HepG2 (cell line): Measurements from ENCODE around the gene FAM83E. TPM values are rescaled to one million over a fixed set of nuclear protein-coding genes. Genes with fewer than 3 reads are reported as not detected.

Source experiments
- AKAP8 ChIP-seq: sonication (generic); formaldehyde crosslinking; IDR thresholded peaks from 2 replicates; pipeline ENCODE4 v1.5.1; 2020; ENCODE audit warnings: mild to moderate bottlenecking, missing genetic modification reagents
- CCDC6 ChIP-seq: sonication (generic); formaldehyde crosslinking; IDR thresholded peaks from 2 replicates; pipeline ENCODE4 v1.8.1; 2022; ENCODE audit warnings: mild to moderate bottlenecking, missing genetic modification reagents, moderate library complexity
- KLF9 ChIP-seq: IDR thresholded peaks from 2 replicates; pipeline ENCODE4 v1.6.1; 2016; ENCODE audit warnings: low read depth
- MED8 ChIP-seq: sonication (generic); formaldehyde crosslinking; IDR thresholded peaks from 2 replicates; pipeline ENCODE4 v1.8.1; 2023; ENCODE audit warnings: mild to moderate bottlenecking, missing genetic modification reagents; ENCODE audit not compliant: insufficient replicate concordance
- SOX6 ChIP-seq, 2 experiments: fragments of 450-650 bp in 1 of 2; sonication (generic) in 1 of 2; formaldehyde crosslinking in 1 of 2; IDR thresholded peaks; 2 replicates each; pipeline versions ENCODE4 v1.4.0 to v1.6.1; 2017 to 2020; ENCODE audit warnings: antibody characterized with exemption in 1 of 2, mild to moderate bottlenecking in 1 of 2, missing genetic modification reagents in 1 of 2
- XBP1 ChIP-seq: sonication (generic); formaldehyde crosslinking; IDR thresholded peaks from 2 replicates; pipeline ENCODE4 v1.5.0; 2020; ENCODE audit warnings: missing genetic modification reagents
- ZKSCAN1 ChIP-seq: fragments of 150-350 bp; IDR thresholded peaks from 2 replicates; pipeline ENCODE4 v1.6.1; 2014; ENCODE audit warnings: low read length
- ZNF33A ChIP-seq: sonication (generic); formaldehyde crosslinking; IDR thresholded peaks from 2 replicates; pipeline ENCODE4 v1.5.1; 2020; ENCODE audit warnings: missing genetic modification reagents, mild to moderate bottlenecking, moderate library complexity, borderline replicate concordance
- ZNF768 ChIP-seq: sonication (generic); formaldehyde crosslinking; IDR thresholded peaks from 2 replicates; pipeline ENCODE4 v1.4.0; 2020; ENCODE audit warnings: missing genetic modification reagents
- polyA plus RNA-seq, 8 experiments: library from polyadenylated mRNA; depleted of rRNA in 3 of 8; stranded (reverse) in 7 of 8; unstranded in 1 of 8; fragments of >200 nt; fragmentation: Illumina TruSeq in 4 of 8; extraction: Trizol in 4 of 8; gene quantifications; 2 replicates each; pipeline versions ENCODE4 v1.2.1 to v1.2.3, GENCODE V29; 2011 to 2016; ENCODE audit warnings: low read depth in 4 of 8, missing spikeins in 1 of 8, mixed read lengths in 1 of 8; ENCODE audit not compliant: insufficient read depth in 1 of 8
- total RNA-seq, 5 experiments: library from RNA; depleted of rRNA; stranded (reverse); fragments of >200 nt; fragmentation: Illumina TruSeq; extraction: Trizol; gene quantifications; 2 replicates each; pipeline ENCODE4 v1.2.3, GENCODE V29; 2016; ENCODE audit warnings: low read depth in 1 of 5
- TF ChIP-seq, protein P1 (sequence below): sonication (generic); formaldehyde crosslinking; IDR thresholded peaks from 2 replicates; pipeline ENCODE4 v1.8.1; 2023; ENCODE audit warnings: mild to moderate bottlenecking, missing genetic modification reagents
- TF ChIP-seq, protein P2 (sequence below): sonication (generic); formaldehyde crosslinking; IDR thresholded peaks from 2 replicates; pipeline ENCODE4 v1.4.0; 2020; ENCODE audit warnings: missing genetic modification reagents
- TF ChIP-seq, protein P3 (sequence below): IDR thresholded peaks from 2 replicates; pipeline ENCODE4 v1.6.1; 2016; ENCODE audit warnings: control low read depth
- TF ChIP-seq, protein P4 (sequence below): sonication (generic); formaldehyde crosslinking; IDR thresholded peaks from 2 replicates; pipeline ENCODE4 v1.5.0; 2020; ENCODE audit warnings: missing genetic modification reagents
- TF ChIP-seq, protein P5 (sequence below): sonication (generic); formaldehyde crosslinking; IDR thresholded peaks from 2 replicates; pipeline ENCODE4 v1.5.1; 2020; ENCODE audit warnings: mild to moderate bottlenecking, missing genetic modification reagents, moderate library complexity
- TF ChIP-seq, protein P6 (sequence below): sonication (generic); formaldehyde crosslinking; IDR thresholded peaks from 2 replicates; pipeline ENCODE4; 2020; ENCODE audit warnings: missing genetic modification reagents, mild to moderate bottlenecking, borderline replicate concordance

Gene FAM83E
- total and polyA plus RNA-seq, 2 of the 13 experiments (the other 11 are each of a cell fraction or from before 2014, with no cell fraction given), result 0.18 to 0.60 TPM

DNA sequence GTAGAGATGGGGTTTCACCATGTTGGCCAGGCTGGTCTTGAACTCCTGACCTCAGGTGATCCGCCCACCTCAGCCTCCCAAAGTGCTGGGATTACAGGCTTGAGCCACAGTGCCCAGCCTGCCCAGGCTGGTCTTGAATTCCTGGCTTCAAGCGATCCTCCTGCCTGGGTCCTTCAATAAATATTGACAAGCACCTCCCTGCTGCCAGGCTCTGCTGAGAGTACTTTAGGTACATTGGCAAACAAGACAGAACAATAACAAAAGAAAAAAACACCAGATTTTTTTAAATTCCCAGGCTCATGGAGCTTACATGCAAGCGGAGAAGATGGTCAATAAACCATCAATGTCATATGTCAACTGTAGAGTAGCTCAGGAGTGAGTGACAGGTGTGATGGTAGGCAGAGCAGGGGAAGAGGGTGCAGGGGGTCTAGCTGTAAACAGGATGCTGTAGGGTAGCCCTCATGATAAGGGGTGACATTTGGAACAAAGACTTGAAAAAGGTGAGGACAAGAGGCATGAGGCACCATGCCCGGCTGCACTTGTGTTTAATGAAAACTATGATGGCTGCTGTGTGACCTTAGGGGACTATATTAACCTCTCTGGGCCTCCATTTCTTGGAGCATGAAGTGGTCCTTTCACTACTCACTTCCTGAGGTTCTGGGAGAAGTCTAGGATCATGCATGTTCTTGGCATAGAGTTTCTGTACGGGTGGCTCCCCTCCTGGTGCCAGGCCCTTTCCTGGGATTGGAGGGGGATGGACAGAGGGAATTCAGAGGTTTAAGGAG, 43.3 kb downstream of the FAM83E start (continued):
- TF ChIP-seq ZNF768 (CRISPR knock-in tag) (peak; percentile 97), MED8 (CRISPR knock-in tag) (no peak), ZNF33A (no peak), AKAP8 (CRISPR knock-in tag) (no peak), CCDC6 (CRISPR knock-in tag) (no peak), KLF9 (CRISPR knock-in tag) (no peak), ZKSCAN1 (no peak), SOX6 (IDR thresholded peaks at IDR 0.05) (no peak), SOX6 (CRISPR knock-in tag; IDR thresholded peaks at IDR 0.05) (peak; percentile 61), XBP1 (no peak)
- TF ChIP-seq, protein P1, sequence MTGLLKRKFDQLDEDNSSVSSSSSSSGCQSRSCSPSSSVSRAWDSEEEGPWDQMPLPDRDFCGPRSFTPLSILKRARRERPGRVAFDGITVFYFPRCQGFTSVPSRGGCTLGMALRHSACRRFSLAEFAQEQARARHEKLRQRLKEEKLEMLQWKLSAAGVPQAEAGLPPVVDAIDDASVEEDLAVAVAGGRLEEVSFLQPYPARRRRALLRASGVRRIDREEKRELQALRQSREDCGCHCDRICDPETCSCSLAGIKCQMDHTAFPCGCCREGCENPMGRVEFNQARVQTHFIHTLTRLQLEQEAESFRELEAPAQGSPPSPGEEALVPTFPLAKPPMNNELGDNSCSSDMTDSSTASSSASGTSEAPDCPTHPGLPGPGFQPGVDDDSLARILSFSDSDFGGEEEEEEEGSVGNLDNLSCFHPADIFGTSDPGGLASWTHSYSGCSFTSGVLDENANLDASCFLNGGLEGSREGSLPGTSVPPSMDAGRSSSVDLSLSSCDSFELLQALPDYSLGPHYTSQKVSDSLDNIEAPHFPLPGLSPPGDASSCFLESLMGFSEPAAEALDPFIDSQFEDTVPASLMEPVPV (CRISPR knock-in tag), result no peak
- TF ChIP-seq, protein P2, sequence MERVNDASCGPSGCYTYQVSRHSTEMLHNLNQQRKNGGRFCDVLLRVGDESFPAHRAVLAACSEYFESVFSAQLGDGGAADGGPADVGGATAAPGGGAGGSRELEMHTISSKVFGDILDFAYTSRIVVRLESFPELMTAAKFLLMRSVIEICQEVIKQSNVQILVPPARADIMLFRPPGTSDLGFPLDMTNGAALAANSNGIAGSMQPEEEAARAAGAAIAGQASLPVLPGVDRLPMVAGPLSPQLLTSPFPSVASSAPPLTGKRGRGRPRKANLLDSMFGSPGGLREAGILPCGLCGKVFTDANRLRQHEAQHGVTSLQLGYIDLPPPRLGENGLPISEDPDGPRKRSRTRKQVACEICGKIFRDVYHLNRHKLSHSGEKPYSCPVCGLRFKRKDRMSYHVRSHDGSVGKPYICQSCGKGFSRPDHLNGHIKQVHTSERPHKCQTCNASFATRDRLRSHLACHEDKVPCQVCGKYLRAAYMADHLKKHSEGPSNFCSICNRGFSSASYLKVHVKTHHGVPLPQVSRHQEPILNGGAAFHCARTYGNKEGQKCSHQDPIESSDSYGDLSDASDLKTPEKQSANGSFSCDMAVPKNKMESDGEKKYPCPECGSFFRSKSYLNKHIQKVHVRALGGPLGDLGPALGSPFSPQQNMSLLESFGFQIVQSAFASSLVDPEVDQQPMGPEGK (CRISPR knock-in tag), result peak; percentile 6; the same call in 1 of the 2 replicates
- TF ChIP-seq, protein P3, sequence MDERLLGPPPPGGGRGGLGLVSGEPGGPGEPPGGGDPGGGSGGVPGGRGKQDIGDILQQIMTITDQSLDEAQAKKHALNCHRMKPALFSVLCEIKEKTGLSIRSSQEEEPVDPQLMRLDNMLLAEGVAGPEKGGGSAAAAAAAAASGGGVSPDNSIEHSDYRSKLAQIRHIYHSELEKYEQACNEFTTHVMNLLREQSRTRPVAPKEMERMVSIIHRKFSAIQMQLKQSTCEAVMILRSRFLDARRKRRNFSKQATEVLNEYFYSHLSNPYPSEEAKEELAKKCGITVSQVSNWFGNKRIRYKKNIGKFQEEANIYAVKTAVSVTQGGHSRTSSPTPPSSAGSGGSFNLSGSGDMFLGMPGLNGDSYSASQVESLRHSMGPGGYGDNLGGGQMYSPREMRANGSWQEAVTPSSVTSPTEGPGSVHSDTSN (CRISPR knock-in tag), result peak; percentile 48; the same call in 1 of the 2 replicates
- TF ChIP-seq, protein P4, sequence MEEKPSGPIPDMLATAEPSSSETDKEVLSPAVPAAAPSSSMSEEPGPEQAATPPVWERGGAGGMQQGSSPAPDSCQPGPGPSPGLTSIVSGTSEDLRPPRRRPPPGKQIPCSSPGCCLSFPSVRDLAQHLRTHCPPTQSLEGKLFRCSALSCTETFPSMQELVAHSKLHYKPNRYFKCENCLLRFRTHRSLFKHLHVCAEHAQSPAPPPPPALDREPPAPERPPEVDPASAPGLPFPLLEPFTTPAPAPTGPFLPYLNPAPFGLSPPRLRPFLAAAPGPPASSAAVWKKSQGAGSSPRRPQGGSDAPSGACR (CRISPR knock-in tag), result no peak
- TF ChIP-seq, protein P5, sequence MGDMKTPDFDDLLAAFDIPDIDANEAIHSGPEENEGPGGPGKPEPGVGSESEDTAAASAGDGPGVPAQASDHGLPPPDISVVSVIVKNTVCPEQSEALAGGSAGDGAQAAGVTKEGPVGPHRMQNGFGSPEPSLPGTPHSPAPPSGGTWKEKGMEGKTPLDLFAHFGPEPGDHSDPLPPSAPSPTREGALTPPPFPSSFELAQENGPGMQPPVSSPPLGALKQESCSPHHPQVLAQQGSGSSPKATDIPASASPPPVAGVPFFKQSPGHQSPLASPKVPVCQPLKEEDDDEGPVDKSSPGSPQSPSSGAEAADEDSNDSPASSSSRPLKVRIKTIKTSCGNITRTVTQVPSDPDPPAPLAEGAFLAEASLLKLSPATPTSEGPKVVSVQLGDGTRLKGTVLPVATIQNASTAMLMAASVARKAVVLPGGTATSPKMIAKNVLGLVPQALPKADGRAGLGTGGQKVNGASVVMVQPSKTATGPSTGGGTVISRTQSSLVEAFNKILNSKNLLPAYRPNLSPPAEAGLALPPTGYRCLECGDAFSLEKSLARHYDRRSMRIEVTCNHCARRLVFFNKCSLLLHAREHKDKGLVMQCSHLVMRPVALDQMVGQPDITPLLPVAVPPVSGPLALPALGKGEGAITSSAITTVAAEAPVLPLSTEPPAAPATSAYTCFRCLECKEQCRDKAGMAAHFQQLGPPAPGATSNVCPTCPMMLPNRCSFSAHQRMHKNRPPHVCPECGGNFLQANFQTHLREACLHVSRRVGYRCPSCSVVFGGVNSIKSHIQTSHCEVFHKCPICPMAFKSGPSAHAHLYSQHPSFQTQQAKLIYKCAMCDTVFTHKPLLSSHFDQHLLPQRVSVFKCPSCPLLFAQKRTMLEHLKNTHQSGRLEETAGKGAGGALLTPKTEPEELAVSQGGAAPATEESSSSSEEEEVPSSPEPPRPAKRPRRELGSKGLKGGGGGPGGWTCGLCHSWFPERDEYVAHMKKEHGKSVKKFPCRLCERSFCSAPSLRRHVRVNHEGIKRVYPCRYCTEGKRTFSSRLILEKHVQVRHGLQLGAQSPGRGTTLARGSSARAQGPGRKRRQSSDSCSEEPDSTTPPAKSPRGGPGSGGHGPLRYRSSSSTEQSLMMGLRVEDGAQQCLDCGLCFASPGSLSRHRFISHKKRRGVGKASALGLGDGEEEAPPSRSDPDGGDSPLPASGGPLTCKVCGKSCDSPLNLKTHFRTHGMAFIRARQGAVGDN (CRISPR knock-in tag), result no peak
- TF ChIP-seq, protein P6, sequence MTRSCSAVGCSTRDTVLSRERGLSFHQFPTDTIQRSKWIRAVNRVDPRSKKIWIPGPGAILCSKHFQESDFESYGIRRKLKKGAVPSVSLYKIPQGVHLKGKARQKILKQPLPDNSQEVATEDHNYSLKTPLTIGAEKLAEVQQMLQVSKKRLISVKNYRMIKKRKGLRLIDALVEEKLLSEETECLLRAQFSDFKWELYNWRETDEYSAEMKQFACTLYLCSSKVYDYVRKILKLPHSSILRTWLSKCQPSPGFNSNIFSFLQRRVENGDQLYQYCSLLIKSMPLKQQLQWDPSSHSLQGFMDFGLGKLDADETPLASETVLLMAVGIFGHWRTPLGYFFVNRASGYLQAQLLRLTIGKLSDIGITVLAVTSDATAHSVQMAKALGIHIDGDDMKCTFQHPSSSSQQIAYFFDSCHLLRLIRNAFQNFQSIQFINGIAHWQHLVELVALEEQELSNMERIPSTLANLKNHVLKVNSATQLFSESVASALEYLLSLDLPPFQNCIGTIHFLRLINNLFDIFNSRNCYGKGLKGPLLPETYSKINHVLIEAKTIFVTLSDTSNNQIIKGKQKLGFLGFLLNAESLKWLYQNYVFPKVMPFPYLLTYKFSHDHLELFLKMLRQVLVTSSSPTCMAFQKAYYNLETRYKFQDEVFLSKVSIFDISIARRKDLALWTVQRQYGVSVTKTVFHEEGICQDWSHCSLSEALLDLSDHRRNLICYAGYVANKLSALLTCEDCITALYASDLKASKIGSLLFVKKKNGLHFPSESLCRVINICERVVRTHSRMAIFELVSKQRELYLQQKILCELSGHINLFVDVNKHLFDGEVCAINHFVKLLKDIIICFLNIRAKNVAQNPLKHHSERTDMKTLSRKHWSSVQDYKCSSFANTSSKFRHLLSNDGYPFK (CRISPR knock-in tag), result no peak
